ENCODE results near the gene PRKCB.
"Not testable (repeated sequence)": the region's sequence is repeated elsewhere in the genome, so short reads cannot be mapped to it uniquely, and the experiment has no call there.

Gene PRKCB

DNA sequence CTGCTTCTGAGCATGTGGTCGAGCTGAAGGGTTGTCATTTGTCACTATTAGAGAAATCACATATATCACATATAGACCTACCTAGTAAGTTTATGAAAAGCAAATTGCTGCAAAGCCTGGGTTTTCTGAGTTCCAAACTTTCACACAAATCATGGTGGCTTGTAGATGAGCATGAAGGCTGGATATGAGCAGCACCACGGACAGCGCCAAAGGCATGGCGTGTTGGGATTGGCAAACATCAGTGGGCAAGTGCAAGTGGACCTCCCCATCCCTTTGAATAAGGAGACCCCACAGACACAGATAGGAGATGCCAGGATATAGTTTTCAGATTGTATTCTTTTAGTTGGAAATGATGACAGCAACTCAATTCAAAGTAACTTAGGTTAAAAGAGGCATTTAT, 342.7 kb downstream of the PRKCB start:
- no peak for DNase-seq (ENCODE audit: low spot score)

DNA sequence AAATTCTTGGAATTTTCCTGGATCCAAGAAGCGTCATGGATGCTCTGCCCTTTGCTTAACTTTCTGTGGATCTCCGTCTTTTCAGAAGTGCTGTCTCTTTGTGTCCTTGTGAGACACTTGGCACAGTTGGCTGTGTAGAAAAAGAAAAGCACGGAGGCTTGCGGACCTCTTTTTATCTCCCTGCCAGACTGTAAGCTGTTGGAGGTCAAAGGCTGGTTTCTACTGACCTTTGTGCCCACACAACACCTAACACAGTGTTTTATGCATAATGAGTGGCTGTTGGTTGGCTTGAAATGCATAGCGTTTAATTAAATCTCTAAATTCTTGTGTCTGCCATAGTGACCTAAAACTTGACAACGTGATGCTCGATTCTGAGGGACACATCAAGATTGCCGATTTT, 344.7 kb downstream of the PRKCB start:
- DNase-seq (ENCODE audit: low spot score): no peak

DNA sequence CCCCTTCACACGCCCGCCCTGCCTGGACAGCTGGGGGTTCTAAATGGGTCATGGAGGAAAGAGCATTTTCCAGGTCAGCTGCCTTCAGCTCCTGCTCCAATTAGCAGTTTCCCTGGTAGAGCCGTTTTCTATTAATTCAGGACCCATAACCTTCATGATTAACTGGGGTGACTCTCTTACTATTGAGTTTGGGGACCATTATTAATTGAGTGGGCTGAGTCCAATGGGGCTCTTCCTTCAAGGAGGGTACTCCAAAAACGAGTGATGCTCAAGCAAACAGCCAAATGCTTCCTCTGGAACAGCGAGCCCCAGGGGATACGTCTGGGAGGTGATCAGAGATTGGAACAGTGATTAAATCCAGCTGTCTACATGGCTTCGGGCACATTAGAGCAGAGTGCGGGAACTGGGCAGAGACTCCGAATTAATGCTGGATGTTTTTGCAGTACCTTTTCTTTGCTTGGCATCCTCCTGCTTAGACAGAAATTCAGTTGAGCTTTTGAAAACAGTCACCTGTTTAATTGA, 352.3 kb downstream of the PRKCB start:
- DNase-seq (ENCODE audit: low spot score): no peak

DNA sequence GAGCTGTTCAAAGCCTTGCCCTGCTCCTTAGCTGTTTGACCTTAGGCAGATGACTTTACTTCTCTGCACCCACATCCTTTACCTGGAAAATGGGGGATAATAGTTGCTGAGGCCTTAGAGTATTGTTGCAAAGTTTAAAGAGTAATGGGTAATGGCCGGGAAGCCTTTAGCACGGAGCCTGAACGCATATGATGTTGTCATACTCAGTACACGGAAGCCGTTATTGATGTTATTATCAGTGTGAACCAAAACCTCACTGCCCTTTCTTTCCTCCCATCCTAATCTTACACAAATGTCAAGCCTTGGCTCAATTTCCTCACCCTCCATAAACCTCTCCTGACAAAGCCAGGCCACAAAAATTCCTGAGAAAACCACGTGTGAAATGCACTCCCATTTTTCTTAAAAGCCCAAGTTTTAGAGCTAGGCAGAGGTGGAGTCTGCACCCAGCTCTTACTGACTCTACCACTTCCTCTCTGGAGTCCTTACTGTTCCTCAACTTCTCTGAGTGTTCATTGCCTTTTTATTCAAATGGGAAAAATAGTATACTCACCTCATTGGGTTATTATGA, 353.1 kb downstream of the PRKCB start:
- no peak for DNase-seq (ENCODE audit: low spot score)

DNA sequence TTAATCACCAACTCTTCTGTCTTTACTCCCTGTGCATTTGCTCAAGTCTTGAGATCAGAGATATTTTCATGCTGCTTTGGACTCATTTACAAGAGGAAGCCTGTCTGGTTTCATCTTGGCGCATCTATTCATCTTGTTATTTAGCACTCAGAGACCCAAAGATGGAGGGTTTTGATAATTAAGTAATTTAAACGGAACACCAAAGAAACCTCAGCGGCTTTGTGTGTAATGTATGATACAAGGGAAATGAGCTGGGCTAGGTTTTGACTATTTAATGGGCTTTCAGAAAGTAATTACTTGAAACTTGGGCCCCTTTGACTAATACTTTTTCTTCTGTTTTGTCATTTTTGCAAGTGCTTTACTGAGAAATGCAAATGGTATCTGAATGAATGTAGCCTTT, 354.2 kb downstream of the PRKCB start:
- no peak for DNase-seq (ENCODE audit: low spot score)

DNA sequence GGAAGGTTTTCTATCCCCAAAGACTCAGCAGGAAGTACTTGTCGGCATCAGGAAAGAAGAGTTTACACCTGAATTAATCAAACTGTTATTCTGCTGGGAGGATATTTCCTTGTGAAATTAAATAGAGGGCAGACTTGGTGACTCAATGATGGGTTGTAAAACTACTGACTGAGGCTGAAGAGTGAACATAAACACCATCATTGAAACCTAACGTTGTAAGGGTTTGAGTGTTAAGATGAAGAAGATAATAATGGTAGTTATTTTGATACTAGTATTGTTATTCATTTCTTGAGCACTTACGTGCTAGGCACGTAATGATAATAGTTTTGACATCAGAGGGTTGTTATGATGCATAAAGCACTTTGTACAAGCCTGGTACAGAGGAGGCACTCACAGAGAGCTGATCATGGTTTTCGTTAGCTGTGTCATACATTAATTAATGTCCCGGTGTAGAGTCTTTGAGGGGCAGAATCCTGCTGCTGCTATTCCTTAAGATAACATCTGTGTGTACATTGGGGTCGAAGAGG, 356.2 kb downstream of the PRKCB start:
- DNase-seq (ENCODE audit: low spot score): no peak

DNA sequence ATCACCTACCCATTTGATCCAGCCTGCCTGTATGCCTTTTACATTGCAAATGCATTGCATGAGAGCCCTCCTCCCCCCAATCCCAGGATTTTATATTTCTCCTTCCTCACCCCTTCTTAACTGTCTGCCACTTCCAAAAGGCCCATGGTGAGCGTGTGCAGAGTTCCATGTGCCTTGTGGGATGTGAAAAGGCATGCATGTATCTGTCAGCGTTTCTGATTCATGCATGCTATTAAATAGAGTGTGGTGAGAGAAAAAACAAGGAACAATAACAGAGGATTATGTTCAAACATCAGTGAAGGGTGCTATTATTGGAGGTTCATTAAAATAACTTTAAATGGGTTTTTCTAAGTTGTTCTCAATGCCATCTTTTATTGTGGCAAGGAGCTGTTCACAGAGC, 359.4 kb downstream of the PRKCB start:
- DNase-seq (ENCODE audit: low spot score): no peak

DNA sequence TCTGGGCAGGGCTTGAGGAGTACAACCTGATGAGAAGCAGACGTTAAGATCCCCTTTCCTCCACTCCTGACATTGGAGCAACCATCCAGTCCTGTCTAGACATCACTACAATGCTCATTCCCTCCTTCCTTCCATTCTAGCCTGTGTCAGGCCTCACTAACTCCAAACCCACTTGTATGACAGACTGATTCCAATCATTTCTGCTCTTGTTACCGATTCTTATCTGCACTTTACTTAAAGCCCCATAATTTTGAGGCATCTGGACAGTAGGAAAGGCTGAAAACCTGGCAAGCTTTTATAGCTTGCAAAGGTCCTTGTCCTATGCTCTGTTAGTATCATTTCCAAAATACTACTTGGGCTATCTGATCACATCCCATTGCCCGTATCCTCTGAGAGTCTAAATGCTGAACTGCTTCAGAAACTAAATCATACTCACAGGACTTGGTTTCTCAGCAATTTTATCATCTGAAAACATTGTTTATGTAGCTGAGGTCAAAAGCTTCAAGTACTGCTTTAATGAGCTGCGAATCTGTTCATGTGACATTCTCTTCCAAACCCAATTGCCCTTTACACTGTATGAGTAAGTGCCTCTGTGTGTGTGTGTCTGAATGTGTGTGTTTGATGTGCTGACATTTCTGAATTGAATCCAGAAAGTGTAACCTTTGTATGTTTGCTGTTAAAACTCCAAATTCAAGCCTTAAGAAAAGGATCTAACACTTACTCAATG, 363.2 kb downstream of the PRKCB start:
- DNase-seq (ENCODE audit: low spot score): no peak

DNA sequence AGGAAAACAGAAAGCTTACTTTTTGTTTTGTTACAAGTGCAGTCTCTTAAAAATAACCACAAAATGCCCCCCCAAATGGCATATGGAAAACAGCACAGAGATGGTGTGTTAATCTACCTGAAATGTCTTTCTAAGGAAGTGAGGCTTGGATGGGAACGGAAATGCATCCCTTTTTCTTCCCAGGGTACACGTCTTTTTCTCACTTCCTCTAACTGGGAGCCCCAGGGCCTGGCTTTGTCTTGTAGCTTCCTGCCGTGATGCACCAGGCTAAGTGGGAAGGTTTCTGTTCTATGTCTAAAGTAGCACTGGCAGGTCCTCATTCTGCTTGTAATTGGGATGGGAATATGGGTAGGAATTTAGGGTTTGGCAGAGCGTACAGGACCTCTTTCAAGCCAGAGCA, 367.9 kb downstream of the PRKCB start:
- DNase-seq (ENCODE audit: low spot score): no peak

DNA sequence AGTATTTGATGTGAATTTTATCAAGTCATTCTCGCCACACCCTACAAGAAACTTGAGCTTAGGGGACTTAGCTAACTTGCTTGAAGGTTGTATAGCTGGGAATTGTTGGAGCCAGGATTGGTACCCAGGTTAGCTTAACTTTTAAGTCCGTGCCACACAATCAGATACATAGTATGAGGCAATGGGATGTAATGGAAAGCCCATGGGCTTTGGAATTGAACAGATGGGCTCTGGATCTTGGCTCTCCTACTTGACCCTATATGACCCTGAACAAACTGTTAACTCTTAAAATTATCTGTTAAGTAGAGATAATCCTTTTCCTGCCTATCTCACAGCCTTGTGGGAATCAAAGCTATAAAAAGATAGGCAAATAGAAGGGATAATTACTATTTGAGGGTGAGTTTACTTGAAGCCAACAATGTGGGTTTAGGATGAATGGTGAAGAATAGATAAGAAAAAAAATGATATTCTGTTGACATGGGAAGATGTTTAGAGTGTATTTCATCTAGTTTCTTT, 368.4 kb downstream of the PRKCB start:
- DNase-seq (ENCODE audit: low spot score): no peak

DNA sequence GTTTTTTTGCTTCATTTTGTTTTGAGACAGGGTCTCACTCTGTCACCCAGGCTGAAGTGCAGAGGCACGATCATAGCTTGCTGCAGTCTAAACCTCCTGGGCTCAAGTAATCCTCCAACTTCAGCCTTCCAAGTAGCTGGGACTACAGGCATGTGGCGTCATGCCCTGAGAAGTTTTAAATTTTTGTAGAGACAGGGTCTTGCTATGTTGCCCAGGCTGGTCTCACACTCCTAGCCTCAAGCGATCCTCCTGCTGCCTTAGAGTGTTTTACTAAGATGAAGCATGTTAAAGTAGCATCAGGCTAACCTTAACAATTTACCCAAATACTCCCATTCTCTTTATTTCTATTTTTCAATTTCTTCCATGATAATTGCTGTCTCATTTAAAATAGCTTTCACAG, 371.1 kb downstream of the PRKCB start:
- DNase-seq (ENCODE audit: low spot score): no peak

DNA sequence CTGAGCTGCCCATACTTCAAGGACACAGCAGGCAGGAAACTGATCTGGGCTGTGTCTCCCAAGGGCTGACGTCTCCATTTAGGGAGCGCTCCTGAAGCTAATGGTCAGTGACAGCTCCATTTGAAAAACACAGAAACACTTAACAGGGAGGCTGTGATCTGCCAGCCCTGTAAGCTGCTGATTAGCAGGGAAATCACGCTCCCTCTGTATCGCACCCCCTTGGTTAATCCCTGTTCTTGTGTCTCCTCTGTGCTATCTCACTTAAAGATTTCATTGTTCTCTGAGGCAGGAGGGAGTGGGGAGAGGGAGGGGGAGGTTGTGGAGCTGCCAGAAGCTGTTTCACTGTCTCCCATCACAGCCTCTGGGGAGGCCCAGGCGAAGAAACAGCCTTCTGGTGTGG, 372.9 kb downstream of the PRKCB start:
- no peak for DNase-seq (ENCODE audit: low spot score)

DNA sequence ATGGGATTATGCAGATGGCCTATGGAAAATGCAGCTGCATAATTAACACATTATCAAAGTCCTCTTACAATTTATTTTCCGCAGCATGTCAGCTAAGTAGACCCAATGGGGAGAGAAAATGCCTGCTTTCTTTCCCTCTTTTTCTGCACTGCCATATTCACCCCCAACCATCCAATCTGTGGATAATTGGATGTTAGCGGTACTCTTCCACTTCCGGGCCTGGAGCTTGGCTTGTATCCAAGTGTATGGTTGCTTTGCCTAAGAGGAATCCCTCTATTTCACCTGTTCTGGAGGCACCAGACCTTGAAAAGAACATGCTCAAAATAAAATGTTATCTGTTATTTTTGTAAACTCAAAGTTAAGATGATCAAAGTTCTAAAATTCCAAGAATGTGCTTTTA, 379.2 kb downstream of the PRKCB start:
- no peak for DNase-seq (ENCODE audit: low spot score)

DNA sequence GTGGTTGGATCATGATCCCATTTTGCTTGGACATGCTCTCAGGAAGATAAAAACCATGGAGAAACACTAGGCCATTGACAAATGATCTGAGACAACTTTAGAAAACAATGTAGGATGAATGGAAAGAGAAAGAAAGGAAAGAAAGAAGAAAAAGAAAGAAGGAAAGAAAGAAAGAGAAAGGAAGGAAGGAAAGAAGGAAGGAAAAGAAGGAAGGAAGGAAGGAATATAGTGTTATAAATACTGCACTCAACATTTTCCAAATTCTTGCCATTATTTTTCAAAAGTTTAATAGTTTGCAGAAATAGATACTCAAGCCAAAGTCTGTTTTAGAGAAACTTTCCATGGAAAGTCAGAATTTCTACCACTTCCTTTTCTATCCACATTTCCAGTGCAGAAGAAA, 381.2 kb downstream of the PRKCB start:
- no peak for DNase-seq (ENCODE audit: low spot score)

DNA sequence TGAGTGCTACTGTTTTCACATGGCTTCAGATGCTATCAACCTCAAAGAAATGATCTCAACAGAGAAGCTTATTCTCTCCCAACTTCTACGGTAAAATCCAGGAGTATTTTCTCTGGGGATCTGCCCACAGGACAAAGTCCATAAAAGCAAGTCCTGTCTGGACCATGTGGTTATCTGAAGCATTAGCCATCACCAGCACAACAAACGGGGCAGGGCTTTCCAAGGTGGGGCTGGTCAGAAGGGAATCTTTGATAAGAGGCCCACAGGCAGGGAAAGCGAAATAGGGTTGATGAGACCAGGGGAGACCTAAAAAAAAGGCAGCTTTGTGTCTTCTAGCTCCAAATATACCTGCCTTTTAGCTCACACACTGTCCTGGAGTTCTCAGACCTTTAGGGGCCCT, 381.7 kb downstream of the PRKCB start:
- no peak for DNase-seq (ENCODE audit: low spot score)

DNA sequence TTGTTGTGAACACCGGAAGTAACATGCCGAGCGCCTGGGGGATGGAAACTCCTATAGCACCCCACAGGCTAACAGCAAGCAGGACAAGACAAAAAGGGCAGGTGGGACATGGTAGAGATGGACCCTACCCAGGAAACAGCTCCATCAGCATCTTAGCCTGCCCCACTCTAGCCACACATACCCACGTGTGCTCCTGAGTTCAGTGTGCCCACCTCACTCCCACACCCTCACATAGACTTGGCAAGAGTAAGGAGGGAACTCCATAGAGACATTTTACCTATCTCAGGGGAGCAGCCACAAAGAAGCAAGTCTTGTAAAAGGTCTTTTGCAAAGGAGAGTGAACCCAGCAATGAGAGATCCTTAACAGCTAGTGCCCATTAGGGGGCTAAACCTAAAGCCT, 382.5 kb downstream of the PRKCB start:
- no peak for DNase-seq (ENCODE audit: low spot score)

DNA sequence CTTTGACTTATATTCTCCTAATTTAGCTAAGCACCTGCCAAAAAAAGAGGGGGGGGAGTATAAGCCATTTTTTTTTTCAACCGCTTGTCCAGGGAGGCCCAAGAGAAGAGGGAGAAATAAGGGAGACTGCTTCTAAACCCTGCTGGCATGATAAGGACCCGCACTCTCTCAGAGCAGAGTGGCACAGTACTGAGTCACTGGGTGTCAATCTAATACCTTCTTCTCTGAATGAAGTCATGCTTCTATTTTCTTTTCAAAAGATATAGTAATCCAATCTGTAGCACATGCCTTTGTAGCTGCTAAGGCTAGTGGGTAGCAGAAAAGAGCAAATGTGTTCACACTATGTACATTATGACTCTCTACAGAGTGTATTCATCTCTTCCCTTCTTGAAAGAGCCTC, 385.4 kb downstream of the PRKCB start:
- DNase-seq (ENCODE audit: low spot score): no peak

DNA sequence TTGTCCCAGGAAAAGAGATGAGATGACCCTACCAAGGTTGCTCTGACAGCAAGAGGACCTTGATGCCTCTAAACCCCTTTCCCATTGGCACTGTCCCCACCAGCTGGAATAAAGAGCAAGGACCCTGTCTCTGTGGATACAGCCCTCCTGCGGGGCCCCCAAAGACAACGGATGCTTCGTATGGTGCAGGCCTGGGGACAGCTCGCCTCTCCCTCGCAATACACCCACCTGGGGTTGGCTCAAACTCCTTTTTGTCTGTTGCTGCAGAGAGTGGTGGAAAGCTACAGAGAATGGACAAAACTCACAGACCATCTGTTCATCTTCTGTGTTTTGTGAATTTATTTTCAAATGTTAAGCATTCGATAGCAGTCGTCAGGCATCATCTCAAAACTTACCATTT, 392.7 kb downstream of the PRKCB start:
- no peak for DNase-seq (ENCODE audit: low spot score)

DNA sequence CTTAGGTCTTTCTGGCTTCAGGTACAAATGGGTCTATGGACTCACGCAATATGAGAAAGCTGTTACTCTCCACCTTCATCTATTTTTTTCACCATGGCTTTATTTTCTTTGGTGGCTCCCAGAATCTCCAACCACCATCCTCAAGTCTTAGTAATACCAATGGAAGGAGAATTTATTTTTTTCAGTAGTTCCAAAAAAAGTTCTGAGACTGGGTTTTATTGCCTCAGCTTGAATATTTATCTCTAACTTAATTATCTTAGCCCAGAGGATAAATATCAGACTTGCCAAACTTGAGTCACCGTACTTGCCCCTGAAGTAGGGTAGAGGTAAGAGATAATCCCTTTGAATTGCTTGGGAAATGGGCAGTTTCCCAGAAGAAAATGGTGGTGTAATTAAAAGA, 397.2 kb downstream of the PRKCB start:
- DNase-seq (ENCODE audit: low spot score): no peak

DNA sequence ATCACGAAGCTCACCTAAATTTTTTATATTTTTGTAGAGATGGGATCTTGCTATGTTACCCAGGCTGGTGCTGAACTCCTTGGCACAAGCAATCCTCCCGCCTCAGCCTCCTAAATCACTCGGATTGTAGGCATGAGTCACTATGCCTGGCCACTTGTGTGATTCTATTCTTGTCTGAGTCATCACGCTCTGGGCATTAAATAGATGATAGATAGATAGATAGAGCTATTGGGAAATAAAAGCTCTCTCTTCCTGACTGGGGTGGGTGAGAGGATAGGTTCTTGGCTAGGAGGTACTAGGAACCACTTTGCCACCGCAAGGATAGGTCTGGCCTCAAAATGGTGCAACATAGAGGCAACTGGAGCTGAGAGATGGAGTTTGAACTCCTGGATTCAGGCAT, 399.0 kb downstream of the PRKCB start:
- no peak for DNase-seq (ENCODE audit: low spot score)

DNA sequence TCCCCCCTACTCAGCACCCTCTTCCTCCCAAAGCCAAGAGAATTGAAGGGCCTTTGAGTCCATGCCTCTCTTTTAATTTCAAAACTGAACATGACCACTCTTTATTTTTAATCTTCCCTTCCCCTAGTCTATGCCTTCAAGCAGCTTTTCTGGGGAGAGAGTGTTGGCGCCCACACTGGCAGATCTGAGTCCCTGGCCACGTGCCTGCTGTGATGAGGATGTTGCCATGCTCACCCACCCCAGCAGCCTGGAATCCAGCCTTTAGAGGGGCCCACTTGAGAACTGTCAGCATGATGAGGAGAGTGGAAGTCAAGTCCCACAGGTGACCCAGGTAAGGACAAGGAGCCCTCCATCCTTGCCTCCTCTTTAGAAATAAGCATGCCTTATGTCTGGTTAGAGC, 400.0 kb downstream of the PRKCB start:
- DNase-seq (ENCODE audit: low spot score): no peak

DNA sequence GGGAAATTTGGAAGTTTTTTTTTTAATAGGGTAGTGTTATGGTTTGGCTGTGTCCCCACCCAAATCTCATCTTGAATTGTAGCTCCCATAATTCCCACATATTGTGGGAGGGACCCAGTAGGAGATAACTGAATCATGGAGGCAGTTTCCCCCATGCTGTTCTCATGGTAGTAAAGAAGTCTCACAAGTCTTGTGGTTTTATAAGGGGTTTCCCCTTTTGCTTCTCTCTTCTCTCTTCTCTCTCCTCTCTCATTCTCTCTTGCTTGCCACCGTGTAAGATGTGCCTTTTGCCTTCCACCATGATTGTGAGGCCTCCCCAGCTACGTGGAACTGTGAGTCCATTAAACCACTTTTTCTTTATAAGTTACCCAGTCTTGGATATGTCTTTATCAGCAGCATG, 403.1 kb downstream of the PRKCB start:
- not testable (repeated sequence) for DNase-seq (ENCODE audit: low spot score)

DNA sequence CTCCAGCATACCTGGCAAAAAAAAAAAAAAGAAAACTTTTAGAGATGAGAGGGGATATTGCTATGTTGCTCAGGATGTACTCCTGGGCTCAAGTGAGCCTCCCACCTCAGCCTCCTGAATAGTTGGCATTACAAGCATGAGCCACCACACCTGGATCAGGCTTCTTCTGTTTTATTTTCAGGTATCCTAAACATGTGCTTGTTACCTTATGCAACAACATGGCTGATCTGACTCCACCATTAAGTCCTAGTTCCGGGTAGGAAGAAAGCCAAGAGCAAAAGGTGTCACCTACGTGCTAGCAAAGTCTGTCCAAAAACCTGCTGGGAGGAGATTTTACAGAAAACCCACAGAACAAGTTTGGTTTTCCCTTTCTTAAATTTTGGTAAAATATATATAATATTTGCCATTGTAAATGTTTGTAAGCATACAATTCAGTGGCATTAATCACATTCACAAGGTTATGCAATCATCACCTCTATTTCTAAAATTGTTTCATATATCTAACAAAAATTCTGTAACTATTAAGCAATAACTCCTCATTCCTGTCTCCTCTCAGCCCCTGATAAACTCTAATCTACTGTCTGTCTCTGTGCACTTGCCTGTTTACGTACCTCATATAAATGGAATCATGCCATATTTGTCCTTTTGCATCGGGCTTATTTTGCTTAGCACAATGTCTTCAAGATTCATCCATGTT, 411.3 kb downstream of the PRKCB start:
- DNase-seq (ENCODE audit: low spot score): no peak
